Astrocyte (in vitro differentiated cells and primary cell): ENCODE measurements around the gene ZNF805.

Experiments used
- CTCF ChIP-seq: IDR thresholded peaks from 2 replicates; pipeline ENCODE4 v1.5.1; 2011; ENCODE audit warnings: low read depth, mild to moderate bottlenecking, inconsistent platforms, low read length, moderate library complexity; ENCODE audit not compliant: insufficient read depth
- EZH2 ChIP-seq: IDR thresholded peaks from 2 replicates; pipeline ENCODE4 v1.6.1; 2012; ENCODE audit warnings: mild to moderate bottlenecking, low read length, inconsistent platforms; ENCODE audit not compliant: insufficient read depth

- no peak for TF ChIP-seq CTCF
- TF ChIP-seq EZH2, result no peak
Observed at GRCh38 chr19:57227502-57227901, 12.9 kb upstream of the ZNF805 start.
